Measurements from ENCODE around the gene FCER1G. TPM values are rescaled to one million over a fixed set of nuclear protein-coding genes. Genes with fewer than 3 reads are reported as not detected.

The FCER1G gene
- total RNA-seq, 4 donors from 2014 or later = 1.6 to 50.4 (median 25.4) TPM

DNA sequence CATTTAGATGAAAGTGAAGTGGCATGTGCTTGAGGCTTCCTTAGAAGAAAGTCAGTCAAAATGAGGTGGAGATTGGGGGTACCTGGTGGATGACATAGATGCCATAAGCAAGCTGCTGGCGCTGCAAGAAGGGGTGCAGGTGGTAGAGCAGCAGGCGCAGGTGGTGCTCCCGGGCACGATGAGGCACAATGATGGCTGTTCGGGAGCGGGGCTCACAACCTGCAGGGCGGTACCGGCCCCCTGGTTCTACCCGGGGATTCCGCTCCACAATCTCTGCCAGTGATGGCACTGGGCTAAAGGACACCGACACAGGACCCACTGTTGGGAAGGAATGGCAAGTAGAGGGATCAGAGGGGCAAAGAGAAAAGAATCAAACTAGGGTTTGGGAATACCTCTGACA lies 40.2 kb upstream of the FCER1G start:
- Histone ChIP-seq H3K27ac (no peak overlapping the region), H3K9me3 (no peaks in the 10 kb centered on the region), H3K4me3 (no peak overlapping the region), H3K4me1 (peaks cover 12 to 81% (median 28%) of the 10 kb centered on the region in 3 donors), H3K27me3 (no peaks in the 10 kb centered on the region), H3K36me3 (peaks cover 14 to 60% (median 31%) of the 10 kb centered on the region in 3 donors)
- TF ChIP-seq POLR2A (IDR thresholded peaks at IDR 0.05) = no peak
- TF ChIP-seq CTCF (IDR thresholded peaks at IDR 0.05) = no peak
- DNase-seq = no peak
- intact Hi-C loops (cut with DNase I) = no loop called here
- WGBS, 2 donors = 94 to 95% methylated on average over 10 to 11 of the region's 11 CpGs

DNA sequence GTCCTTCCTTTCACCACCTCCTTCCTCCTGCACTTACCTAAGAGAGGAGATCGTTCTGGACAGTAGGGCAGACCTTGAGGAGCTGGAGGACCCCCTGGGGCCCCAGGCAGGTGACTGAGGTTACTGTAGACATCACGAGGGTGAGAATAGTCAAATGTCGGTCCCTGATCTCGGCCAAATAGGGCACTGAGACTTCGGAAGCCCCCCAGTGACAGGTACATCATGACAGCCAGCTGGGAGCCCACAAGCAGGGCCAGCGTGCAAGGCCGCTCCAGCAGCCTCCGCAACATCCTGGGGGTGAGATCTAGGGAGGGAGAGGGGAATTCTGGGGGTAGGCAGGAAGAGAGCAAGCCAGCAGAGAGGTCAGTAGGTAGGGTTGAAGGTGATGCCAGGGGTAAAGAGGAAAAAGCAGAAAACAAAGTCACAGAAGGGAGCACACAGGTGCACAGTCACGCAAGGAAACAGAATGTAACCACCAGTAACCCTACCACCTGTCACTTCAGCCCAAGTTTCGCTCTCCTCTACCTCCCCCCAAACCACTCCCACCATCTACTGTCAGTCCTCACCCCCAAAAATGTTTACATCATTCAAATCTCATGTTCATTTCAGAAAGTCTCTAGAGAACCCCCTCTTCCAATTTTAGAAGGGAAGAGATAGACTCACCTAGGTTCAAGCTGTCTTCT lies 39.2 kb upstream of the FCER1G start:
- DNase-seq = no peak
- WGBS, 2 donors = 84 to 85% methylated on average over 9 to 10 of the region's 10 CpGs
- Histone ChIP-seq H3K4me3 (peak overlapping the region in 3 of 4 donors; percentile 77 to 94 (median 84)), H3K27ac (peak overlapping the region in 3 of 4 donors; percentile 93 to 95 (median 94)), H3K4me1 (peaks cover 12 to 89% (median 35%) of the 10 kb centered on the region in 3 donors), H3K27me3 (no peaks in the 10 kb centered on the region), H3K9me3 (no peaks in the 10 kb centered on the region), H3K36me3 (peaks cover 12 to 50% (median 23%) of the 10 kb centered on the region in 3 donors)
- intact Hi-C loops (cut with DNase I) = no loop called here
- TF ChIP-seq POLR2A (IDR thresholded peaks at IDR 0.05) (no peak), CTCF (IDR thresholded peaks at IDR 0.05) (no peak)

GRCh38 chr1:161176468-161177111 lies 38.5 kb upstream of the FCER1G start:
- Histone ChIP-seq H3K36me3 (peaks cover 5 to 44% (median 16%) of the 10 kb centered on the region in 3 donors), H3K9me3 (no peaks in the 10 kb centered on the region), H3K4me3 (peak overlapping the region; percentile 47 to 94 (median 80)), H3K27ac (peak overlapping the region; percentile 84 to 95 (median 94)), H3K4me1 (peaks cover 12 to 89% (median 35%) of the 10 kb centered on the region in 3 donors), H3K27me3 (no peaks in the 10 kb centered on the region)
- intact Hi-C loops (cut with DNase I) = no loop called here
- 9 to 10% methylated on average over 7 to 11 of the region's 17 CpGs for WGBS, 2 donors
- no peak for TF ChIP-seq CTCF (IDR thresholded peaks at IDR 0.05)
- no peak for DNase-seq

DNA sequence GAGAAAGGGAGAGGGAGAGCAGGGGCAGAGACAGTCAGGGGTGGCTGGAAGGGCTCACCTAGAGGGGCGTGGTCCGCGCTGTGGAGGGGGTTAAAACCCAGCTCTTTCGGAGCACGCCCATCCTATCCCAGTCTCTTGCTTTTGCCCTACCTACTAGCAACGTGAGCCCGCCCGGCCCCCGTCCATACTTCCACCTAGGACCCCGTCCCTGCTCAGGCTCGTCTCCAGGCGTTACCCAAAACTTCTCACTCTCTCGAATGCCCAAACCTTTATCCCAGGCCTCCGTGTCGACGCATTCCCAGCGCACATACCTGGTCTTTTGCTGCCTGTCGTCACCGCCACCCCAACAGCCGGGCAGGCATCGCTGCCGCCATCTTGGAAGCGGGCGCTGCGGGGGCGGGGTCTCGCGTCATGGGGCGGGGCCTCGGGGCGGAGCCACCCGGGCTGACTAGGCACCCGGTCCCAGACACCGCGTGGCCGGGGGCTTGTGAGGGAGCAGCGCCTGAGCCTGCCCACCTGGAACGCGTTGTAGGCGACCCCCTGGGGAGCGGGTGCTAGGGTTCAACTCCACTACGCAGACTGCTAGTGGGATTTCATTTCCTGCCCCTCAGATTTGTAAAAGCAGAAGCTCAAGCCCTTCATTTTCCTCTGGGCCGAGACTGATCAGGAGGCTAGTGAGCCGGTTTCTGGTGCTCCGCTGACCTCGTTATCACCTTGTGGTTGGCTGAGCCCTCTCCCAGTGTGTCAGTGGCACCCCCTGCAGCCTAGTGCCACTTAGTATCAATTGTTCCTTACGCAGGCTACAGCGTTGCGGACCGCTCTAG lies 37.8 kb upstream of the FCER1G start, which contains the start of gene B4GALT3:
B4GALT3 (minus strand) TSS at position 396 of the 824 bp plus-strand sequence. CDS start 1,447 bp downstream, outside the sequence.
- H3K4me1 ChIP-seq = peaks cover 12 to 89% (median 41%) of the 10 kb centered on the region in 3 donors
- no peaks in the 10 kb centered on the region for H3K27me3 ChIP-seq
- DNase-seq = peak; percentile 50
- peak in 1 of 6 experiments; percentile 18 for TF ChIP-seq CTCF (IDR thresholded peaks at IDR 0.05)
- peak in 2 of 4 donors; percentile 71 to 80 for TF ChIP-seq POLR2A (IDR thresholded peaks at IDR 0.05)
- no peaks in the 10 kb centered on the region for H3K9me3 ChIP-seq
- peaks cover 0 to 36% (median 14%) of the 10 kb centered on the region in 3 donors for H3K36me3 ChIP-seq
- H3K4me3 ChIP-seq = peak within 1 kb of the TSS; percentile 47 to 94 (median 80)
- intact Hi-C loops (cut with DNase I) = no loop called here
- peak within 1 kb of the TSS; percentile 84 to 95 (median 94) for H3K27ac ChIP-seq
- 7 to 12% methylated on average over 20 to 28 of the region's 50 CpGs for WGBS, 2 donors

Measured in esophagus squamous epithelium (tissue), 5 donors.